COLO829 (cell line): ENCODE results near the gene TOR4A.
A peak's percentile ranks its signal among the peaks of the same experiment; 100 is the strongest.
"Not testable (repeated sequence)": the region's sequence is repeated elsewhere in the genome, so short reads cannot be mapped to it uniquely, and the experiment has no call there.

Experiments used
- DNase-seq: peaks from one replicate; pipeline ENCODE4 v3.0.0; 2012; ENCODE audit warnings: low spot score

TOR4A gene

DNA sequence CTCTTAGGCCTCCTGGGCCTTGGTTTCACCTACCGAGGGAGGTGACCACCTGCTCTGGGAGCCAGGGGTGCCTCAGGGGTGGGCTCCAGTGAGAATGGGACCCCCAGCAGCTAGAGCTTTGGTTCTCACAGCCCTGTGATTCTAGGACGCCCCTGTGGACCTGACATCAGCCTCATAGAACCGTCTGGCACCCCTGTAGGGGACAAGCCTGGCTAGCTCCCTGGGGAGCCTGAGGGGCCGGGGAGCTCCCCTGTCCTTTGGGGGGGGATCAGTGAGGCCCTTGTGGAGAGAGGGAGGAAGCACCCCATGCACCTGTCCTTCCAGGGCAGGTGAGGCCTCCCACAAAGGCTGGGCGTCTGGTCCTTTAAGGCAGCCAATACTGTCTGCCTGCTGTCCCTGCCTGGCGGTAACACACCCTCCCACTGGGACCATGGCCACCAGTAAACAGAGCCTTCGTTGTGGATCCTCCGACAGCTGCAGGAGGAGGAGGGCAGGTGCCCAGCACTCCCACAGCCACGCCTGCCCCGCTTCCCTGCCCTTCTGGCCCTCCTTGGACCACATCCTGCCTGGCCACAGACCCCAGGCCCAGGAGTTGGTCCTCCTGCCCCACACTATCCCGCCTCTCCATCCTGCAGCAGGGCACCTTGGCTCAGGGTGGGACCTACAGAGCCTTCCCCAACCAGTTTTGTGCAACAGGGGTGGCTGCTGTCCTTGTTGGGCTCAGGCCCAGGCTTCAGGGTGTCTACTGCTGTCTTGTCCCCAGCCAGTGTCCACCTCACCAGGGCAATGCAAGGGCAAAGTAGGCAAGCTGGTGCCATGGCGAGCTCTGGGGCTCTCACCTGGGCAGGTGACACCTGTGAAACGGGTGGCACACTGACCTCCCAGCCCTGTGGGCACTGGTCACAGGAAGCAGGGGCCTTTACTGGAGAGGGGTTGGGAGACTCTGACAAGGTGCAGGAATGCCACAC is 39.5 kb upstream of the TOR4A start:
- no peak for DNase-seq

GRCh38 chr9:137239541-137240200 is 37.9 kb upstream of the TOR4A start:
- DNase-seq, result not testable (repeated sequence)

DNA sequence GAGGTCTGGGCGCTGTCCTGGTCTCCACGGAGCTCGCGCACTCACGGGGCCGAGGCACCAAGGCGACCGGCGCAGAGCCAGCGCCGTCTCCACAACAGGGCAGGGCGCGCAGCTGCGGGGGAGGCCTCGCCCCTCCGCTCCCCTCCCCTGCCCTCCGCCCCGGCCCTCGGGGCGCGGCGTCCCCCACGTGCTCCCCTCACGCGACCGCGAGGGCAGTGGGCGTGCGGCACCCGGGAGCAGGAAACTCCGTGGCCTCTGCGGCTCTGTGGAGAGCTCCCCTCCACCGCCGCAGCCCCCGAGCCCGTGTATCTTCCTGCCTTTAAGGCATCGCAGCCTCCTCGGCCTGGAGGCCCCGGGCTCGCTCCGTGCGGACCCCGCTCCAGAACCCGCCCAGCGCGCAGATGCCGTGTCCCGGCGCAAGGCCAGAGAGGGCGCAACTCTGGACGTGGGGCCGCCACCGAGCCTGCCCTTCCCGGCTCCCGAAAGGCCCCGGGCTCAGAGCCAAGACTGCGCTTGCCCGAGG is 37.1 kb upstream of the TOR4A start:
- peak; percentile 61 for DNase-seq

DNA sequence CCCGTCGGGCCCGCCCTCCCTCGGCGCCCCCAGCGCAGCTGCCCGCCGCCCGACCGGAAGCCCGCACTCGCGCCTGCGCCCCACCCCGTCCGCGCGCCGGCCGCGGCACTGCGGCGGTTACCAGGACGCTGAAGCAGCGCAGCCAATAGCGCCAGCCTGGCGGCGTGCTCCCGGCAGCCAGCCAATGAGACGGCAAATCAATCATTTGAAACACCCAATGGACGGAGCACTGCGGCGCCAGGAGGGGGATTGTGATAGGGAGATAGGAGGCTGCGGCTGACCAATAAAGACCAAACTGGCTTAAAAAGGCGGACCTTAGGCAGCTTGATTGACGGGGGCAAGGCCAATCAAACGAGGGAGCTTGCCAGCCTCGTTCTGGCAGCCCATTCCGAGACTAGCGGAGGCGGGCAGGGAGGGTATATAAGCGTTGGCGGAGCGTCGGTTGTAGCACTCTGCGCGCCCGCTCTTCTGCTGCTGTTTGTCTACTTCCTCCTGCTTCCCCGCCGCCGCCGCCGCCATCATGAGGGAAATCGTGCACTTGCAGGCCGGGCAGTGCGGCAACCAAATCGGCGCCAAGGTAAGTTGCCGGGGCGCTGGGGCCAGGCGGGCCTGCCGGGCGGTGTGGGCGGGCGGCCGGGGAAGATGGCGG is 36.6 kb upstream of the TOR4A start, which contains the start of gene TUBB4B:
TUBB4B (plus strand) TSS at position 447 of the 649 bp plus-strand sequence; CDS start at position 521, 74 bp downstream.
- DNase-seq, result peak; percentile 100

GRCh38 chr9:137241490-137242268 is 35.8 kb upstream of the TOR4A start:
- no peak for DNase-seq

DNA sequence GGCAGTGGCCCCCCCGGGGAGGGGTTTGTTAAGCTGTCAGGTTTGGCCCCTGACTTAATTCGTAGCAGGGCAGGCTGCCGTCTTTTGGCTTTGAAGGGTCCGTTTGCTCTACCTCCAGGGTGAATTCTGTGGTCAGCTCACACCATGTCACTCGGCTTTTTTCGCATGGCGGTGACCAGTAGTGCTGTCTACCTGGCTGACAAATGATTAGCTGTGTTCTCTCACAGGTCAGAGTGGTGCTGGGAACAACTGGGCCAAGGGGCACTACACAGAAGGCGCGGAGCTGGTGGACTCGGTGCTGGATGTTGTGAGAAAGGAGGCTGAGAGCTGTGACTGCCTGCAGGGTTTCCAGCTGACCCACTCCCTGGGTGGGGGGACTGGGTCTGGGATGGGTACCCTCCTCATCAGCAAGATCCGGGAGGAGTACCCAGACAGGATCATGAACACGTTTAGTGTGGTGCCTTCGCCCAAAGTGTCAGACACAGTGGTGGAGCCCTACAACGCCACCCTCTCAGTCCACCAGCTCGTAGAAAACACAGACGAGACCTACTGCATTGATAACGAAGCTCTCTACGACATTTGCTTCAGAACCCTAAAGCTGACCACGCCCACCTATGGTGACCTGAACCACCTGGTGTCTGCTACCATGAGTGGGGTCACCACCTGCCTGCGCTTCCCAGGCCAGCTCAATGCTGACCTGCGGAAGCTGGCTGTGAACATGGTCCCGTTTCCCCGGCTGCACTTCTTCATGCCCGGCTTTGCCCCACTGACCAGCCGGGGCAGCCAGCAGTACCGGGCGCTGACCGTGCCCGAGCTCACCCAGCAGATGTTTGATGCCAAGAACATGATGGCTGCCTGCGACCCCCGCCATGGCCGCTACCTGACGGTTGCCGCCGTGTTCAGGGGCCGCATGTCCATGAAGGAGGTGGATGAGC is 35.0 kb upstream of the TOR4A start:
- DNase-seq, result no peak

GRCh38 chr9:137243266-137243625 is 34.3 kb upstream of the TOR4A start:
- not testable (repeated sequence) for DNase-seq

DNA sequence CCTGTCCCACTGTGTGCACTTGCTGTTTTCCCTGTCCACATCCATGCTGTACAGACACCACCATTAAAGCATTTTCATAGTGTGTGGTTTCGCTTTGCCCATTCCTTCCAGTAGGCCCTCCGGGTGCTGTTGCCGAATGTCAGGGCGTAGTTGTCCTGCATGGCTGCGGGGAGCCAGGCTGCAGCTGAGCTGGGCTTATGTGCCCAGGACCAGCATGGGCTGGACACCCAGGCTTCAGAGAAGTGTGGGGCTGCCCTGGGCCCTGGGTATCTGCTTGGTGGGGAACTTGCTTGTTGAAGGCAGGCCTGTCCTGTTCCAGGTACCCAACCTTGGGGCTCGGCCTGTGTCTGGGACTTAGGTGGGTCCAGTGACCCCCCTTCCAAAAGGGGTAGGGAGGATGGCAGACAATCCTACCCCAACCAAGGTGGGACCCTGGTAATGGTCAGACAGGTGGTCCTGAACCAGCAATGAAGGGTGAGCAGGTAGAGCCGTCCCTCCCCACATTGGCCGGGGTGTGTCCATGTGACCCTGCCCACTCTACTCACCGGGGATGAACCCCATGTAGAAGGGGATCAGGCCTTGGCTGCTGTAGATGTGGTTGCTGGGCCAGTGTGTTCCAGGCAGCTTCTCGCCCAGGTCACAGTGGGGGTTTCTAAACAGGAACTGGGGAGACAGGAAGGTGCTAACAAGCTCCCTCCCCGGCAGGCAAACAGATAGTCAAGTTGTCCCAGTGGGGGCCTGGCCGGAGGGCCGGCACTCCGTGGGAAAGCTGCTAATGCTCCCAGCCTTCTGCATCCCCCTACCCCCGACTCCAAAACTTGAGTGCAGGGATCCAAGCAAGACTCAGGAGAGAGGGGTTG is 33.7 kb upstream of the TOR4A start:
- no peak for DNase-seq

DNA sequence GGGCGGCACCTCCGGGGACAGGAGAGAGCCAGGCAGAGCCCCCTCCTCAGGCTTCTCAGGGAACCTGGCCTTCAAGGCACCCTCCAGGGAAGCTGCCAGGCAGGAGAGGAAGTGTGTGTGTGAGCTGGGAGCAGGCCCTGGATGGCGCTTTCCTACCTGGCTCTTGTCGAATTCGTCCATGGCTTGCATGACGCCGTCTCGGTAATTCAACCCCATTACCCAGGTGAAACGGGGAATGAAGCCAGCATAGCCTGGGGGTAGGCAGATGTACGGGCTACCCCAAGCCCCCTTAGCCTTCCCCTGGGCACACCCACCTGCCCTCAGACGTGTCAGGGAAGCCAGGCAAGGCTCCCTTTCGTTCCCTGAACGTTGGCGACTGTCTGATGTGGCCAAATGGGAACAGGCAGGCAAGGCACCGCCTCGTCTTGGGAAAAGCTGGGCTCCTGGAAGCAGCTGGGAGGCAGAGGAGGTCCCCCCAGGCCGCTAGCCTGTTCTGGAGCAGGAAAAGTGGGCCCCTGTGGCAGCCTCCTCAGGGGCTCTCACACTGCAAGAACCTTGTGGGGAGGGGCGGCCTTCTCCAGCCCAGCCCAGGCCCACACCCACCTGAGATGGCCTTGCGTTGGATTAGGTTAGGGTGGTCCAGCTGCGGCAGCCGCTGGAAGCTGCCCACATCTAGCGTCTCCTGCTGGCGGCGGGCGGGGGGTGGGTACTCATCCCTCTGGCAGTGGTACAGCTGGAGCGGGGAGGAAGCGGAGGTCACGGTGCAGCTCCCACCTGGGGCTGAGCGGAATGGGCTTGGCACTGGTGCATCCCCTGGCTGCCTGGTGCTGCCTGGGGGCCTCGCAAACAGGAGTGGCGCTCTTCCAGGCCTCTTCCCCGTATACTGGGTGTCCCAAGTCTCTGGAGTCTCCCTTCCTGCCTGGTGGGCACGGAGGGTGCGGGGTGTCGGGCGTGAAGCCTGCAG is 32.8 kb upstream of the TOR4A start:
- DNase-seq, result no peak

DNA sequence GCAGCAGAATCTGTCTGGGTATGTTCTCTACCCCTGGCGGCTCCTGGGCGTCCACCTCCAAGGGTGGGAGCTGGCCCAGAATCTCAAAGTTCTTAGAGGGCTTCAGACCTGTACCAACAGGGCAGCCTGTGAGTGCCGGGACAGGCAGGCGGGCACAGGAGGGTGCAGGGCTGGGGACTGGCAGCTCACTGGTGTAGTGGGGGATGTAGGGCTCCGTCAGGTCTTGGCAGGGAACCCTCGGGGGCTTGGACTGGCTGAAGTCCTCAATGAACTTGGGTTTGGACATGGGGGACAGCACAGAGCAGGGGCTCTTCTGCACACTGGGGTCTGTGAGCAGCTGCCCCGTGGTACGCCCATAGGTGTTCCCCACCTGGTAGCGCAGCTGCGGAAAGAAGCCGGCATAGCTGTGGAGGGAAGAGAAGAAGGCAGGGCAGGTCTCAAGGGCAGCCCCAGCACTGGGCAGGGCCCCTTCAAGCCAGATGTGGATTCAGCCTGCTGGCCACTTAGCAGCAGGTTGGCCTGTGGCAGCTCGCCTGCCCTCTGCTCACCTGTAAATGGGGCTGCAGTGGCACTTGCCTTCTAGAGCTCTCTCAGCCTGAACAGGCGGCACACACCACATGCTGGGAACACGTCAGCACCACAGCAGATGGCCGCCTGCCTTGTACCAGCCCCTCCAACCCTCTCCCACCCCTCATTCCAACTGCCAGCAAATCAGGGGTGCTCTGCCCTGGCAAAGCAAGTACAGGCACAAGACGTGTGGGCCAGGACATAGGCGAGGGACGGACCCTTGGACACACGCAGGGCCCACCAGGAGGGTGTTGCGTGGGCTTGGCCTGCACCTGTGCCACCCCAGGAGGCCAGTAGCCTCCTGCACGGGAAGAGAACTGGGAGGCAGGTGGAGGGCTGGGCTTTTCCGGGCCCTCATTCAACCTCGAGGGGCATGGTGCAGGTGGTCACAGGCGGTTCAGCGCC is 31.8 kb upstream of the TOR4A start:
- no peak for DNase-seq

- no peak for DNase-seq
Observed at GRCh38 chr9:137247135-137247915, 30.2 kb upstream of the TOR4A start.

DNA sequence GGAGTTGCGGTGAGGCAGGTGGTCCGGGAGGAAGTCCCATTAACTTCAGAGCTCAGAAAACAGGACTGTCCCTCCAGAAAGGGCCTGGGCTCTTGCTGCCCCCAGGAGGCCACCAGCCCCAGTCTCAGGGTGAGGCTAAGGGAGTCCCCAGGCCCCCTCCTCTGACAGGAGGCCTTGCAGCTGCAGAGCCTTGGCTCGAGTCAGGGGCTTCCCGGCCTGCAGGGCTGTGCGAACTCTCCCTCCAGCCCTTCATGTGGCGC is 29.7 kb upstream of the TOR4A start:
- no peak for DNase-seq

GRCh38 chr9:137250329-137251193 is 27.0 kb upstream of the TOR4A start:
- DNase-seq, result no peak

DNA sequence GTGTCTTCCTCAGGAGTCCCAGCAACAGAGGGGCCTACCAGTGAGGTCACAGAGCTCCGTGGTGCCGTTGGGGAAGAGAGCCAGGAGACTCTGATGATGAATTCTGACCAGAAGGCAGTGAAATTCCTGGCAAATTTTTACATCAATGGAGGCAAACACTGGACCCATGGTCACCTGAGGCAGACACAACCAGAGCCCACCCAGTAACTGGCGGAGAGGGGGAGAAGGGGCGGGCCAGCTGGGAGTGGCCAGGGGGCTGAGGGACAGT is 26.4 kb upstream of the TOR4A start, which contains the start of gene STPG3:
STPG3 (plus strand) TSS at position 93 of the 268 bp plus-strand sequence; CDS start at position 94, 1 bp downstream.
- no peak for DNase-seq

- no peak for DNase-seq
Observed at GRCh38 chr9:137251490-137252268, 25.8 kb upstream of the TOR4A start.
